Astrocyte (in vitro differentiated cells and primary cell): ENCODE data around the gene HOXC11.
A peak's percentile ranks its signal among the peaks of the same experiment; 100 is the strongest.

Source experiments
- CTCF ChIP-seq: IDR thresholded peaks from 2 replicates; pipeline ENCODE4 v1.5.1; 2011; ENCODE audit warnings: low read depth, mild to moderate bottlenecking, inconsistent platforms, low read length, moderate library complexity; ENCODE audit not compliant: insufficient read depth
- EZH2 ChIP-seq: IDR thresholded peaks from 2 replicates; pipeline ENCODE4 v1.6.1; 2012; ENCODE audit warnings: mild to moderate bottlenecking, low read length, inconsistent platforms; ENCODE audit not compliant: insufficient read depth

- no peak for TF ChIP-seq CTCF
- peak; percentile 88 for TF ChIP-seq EZH2
Observed at GRCh38 chr12:53939141-53940108, 33.5 kb upstream of the HOXC11 start.
